SK-N-MC (cell line): ENCODE measurements around the gene PEA15.

ENCODE experiments used
- EZH2 ChIP-seq: fragments of 200-600 bp; sonication (generic); IDR thresholded peaks from one replicate; pipeline ENCODE4 v1.6.1; 2017; ENCODE audit warnings: antibody characterized with exemption
- POLR2AphosphoS5 ChIP-seq: IDR thresholded peaks from 2 replicates; pipeline ENCODE4 v1.6.1; 2012; ENCODE audit warnings: mild to moderate bottlenecking, low read depth, low read length, borderline replicate concordance

GRCh38 chr1:160186729-160187128, 18.5 kb upstream of the PEA15 start:
- TF ChIP-seq POLR2AphosphoS5 (no peak), EZH2 (no peak)
